ENCODE results near the gene MT1H. TPM values are rescaled to one million over a fixed set of nuclear protein-coding genes. Genes with fewer than 3 reads are reported as not detected.

Gene MT1H
- total RNA-seq, 4 donors from 2014 or later, result not detected

DNA sequence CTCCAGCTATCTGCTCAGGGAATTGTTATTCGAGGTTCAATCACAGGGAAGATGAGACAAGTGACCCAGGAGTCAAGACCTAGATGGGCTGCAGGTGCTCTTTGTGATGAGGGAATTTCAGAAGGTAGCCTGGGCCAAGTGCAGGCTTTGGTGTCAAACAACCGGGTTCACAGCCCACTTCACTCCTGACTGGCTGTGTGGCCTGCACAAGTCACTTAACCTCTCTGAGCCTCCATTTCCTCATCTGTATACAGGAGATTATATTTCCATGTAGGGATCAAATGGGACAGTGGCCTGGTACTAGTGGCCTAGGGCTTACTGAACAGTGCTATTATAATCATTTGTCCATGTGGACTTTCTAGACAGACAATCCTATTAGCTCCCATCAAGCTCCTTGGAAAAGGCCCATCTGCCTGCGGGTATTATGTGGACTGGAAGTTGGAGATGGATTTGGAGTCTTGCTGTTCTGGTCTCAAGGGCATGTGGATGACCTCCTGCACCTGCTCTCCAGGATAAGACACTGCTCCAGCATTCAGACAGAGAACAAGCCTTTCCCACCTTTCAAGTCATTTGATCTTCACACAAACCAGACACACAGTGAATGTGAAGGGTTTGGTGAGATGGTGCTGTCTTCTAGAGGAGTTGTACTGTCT, 9.6 kb downstream of the MT1H start:
- no peak for TF ChIP-seq POLR2AphosphoS5 (IDR thresholded peaks at IDR 0.05)
- TF ChIP-seq CTCF (IDR thresholded peaks at IDR 0.05), result no peak
- TF ChIP-seq POLR2A (IDR thresholded peaks at IDR 0.05), result no peak
- ATAC-seq, result no peak
- Histone ChIP-seq H3K27me3 (peaks cover 29% of the 10 kb centered on the region), H3K9me3 (no peaks in the 10 kb centered on the region), H3K36me3 (no peaks in the 10 kb centered on the region), H3K4me1 (peaks cover 0 to 38% (median 15%) of the 10 kb centered on the region in 3 donors), H3K27ac (no peak overlapping the region), H3K4me3 (no peak overlapping the region)
- 100% methylated on average over 1 to 2 of the region's 3 CpGs for WGBS, 2 donors (ENCODE audit: low coverage in 1 of 2)

GRCh38 chr16:56679818-56680217, 10.2 kb downstream of the MT1H start:
- TF ChIP-seq POLR2AphosphoS5 (IDR thresholded peaks at IDR 0.05), result no peak
- no peak for TF ChIP-seq POLR2A (IDR thresholded peaks at IDR 0.05)
- no peak for TF ChIP-seq EP300 (IDR thresholded peaks at IDR 0.05)
- TF ChIP-seq CTCF (IDR thresholded peaks at IDR 0.05), result no peak
- ATAC-seq, result no peak
- Histone ChIP-seq H3K27me3 (peaks cover 23% of the 10 kb centered on the region), H3K4me3 (no peak overlapping the region), H3K27ac (no peak overlapping the region), H3K4me1 (peaks cover 0 to 44% (median 18%) of the 10 kb centered on the region in 3 donors), H3K36me3 (no peaks in the 10 kb centered on the region), H3K9me3 (no peaks in the 10 kb centered on the region)
- 69 to 77% methylated on average over 3 to 4 of the region's 6 CpGs for WGBS, 2 donors (ENCODE audit: low coverage in 1 of 2)

- 0 to 2% methylated on average over 4 to 11 of the region's 49 CpGs for WGBS, 2 donors (ENCODE audit: low coverage in 1 of 2)
- peaks cover 0 to 40% (median 14%) of the 10 kb centered on the region in 3 donors for H3K4me1 ChIP-seq
- H3K4me3 ChIP-seq, result peak within 1 kb of the TSS; percentile 61 to 66
- TF ChIP-seq POLR2A (IDR thresholded peaks at IDR 0.05) (peak; percentile 95 to 97), POLR2AphosphoS5 (IDR thresholded peaks at IDR 0.05) (peak; percentile 98), EP300 (IDR thresholded peaks at IDR 0.05) (no peak), CTCF (IDR thresholded peaks at IDR 0.05) (peak in 1 of 4 experiments; percentile 18)
- peak; percentile 98 for ATAC-seq
- H3K27me3 ChIP-seq, result no peaks in the 10 kb centered on the region
- H3K36me3 ChIP-seq, result no peaks in the 10 kb centered on the region
- H3K27ac ChIP-seq, result peak within 1 kb of the TSS; percentile 45 to 88 (median 81)
- H3K9me3 ChIP-seq, result no peaks in the 10 kb centered on the region
Observed at GRCh38 chr16:56681939-56682702, 12.5 kb downstream of the MT1H start, which contains the start of gene MT1X. MT1X (plus strand) TSS chr16:56682470; CDS start chr16:56682541, 71 bp downstream.

DNA sequence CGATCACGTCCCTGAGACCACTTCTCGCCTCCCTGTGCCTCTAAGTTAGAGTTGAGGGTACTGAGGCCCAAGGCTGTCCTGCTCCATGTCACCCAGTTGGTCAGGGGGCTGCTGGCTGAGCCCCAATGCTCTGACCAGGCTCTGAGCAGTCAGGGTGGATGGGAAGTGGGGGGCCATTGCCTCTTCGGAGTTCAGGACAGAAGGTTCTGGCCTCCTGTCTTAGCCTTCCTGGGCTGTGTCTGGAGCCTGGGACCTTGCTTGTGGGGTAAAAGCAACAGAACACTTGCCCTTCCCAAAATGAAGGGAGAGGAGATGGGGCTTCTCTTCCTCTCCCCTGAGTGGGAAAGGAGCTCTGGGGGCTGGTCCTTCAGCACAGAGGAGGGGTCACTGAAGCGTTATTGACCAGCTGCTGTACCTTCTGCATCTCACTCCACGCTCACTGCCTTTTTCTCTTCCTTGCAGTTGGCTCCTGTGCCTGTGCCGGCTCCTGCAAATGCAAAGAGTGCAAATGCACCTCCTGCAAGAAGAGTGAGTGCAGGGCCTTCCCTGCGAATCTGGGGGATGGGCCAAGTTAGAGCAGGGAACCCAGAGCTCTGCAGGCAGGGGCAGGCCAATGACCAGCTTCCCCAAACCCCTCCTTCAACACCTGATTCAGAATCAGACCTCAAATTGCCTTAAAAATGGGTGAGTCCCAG, 13.2 kb downstream of the MT1H start:
- Histone ChIP-seq H3K4me1 (peaks cover 0 to 40% (median 14%) of the 10 kb centered on the region in 3 donors), H3K9me3 (no peaks in the 10 kb centered on the region), H3K27ac (peak overlapping the region; percentile 45 to 88 (median 81)), H3K36me3 (no peaks in the 10 kb centered on the region), H3K27me3 (no peaks in the 10 kb centered on the region), H3K4me3 (peak overlapping the region; percentile 61 to 66)
- TF ChIP-seq POLR2A (IDR thresholded peaks at IDR 0.05) (no peak), POLR2AphosphoS5 (IDR thresholded peaks at IDR 0.05) (no peak), CTCF (IDR thresholded peaks at IDR 0.05) (no peak), EP300 (IDR thresholded peaks at IDR 0.05) (no peak)
- ATAC-seq, result no peak
- WGBS, 2 donors (ENCODE audit: low coverage in 1 of 2), result 60% methylated on average over 1 of the region's 8 CpGs; no CpG with 5 or more reads in 1 of the 2 donors
